22Rv1 (cell line): Measurements from ENCODE around the gene SFSWAP.
"Not testable (repeated sequence)": the region's sequence is repeated elsewhere in the genome, so short reads cannot be mapped to it uniquely, and the experiment has no call there.

ENCODE experiments used
- H3K27ac ChIP-seq: fragments of 450-650 bp; 2 replicates; pipeline ENCODE4 v1.5.1; 2017
- ZFX ChIP-seq: fragments of 450-650 bp; IDR thresholded peaks from 2 replicates; pipeline ENCODE4 v1.6.1; 2017; ENCODE audit warnings: antibody characterized with exemption, borderline replicate concordance
- TF ChIP-seq, protein P1 (sequence below): fragments of 450-650 bp; IDR thresholded peaks from 2 replicates; pipeline ENCODE4 v1.5.1; 2017; ENCODE audit warnings: mild to moderate bottlenecking

The SFSWAP gene

DNA sequence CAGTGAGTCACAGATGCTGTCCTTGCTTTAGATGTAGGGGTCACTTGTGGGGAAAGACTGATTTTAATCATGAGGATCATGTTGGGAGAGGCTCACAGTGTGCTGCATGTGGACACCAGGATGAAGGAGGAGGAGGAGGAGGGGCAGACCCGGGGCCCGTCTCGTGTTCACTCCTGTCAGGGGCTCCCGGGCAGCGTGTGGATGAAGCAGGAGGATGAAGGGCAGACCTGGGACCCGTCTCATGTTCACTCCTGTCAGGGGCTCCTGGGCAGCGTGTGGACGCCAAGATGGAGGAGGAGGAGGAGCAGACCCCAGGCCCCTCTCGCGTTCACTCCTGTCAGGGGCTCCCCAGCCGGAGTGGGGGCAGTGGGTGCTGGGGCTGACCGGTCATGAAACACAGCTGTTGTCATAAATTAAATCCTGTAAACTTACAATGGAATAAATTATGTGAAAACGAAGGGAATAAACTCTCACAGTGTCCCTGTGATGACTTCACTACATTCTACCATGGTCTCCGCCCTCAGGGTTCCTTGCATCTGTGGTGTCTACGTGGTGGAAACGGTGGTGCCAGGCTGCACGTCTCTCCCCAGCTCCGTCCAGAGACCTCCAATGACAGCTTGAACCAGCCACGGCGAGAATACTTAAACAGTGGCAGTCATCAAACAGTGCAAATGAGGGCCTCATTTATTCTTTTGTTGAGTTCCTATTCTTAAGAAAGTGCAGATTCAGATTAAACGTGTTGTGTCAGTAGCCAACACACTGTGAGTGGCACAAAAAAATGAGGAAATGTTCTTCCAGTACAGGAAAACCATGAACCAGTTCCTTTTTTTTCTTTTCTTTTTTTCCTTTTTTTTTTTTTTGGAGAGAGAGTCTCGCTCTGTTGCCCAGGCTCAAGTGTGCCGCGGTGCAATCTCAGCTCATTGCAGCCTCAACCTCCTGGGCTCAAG lies 37.7 kb upstream of the SFSWAP start:
- no peak overlapping the region for H3K27ac ChIP-seq
- TF ChIP-seq ZFX, result no peak
- TF ChIP-seq, protein P1, sequence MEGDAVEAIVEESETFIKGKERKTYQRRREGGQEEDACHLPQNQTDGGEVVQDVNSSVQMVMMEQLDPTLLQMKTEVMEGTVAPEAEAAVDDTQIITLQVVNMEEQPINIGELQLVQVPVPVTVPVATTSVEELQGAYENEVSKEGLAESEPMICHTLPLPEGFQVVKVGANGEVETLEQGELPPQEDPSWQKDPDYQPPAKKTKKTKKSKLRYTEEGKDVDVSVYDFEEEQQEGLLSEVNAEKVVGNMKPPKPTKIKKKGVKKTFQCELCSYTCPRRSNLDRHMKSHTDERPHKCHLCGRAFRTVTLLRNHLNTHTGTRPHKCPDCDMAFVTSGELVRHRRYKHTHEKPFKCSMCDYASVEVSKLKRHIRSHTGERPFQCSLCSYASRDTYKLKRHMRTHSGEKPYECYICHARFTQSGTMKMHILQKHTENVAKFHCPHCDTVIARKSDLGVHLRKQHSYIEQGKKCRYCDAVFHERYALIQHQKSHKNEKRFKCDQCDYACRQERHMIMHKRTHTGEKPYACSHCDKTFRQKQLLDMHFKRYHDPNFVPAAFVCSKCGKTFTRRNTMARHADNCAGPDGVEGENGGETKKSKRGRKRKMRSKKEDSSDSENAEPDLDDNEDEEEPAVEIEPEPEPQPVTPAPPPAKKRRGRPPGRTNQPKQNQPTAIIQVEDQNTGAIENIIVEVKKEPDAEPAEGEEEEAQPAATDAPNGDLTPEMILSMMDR, result no peak

- no peak overlapping the region for H3K27ac ChIP-seq
- TF ChIP-seq, protein P1, result no peak
- no peak for TF ChIP-seq ZFX
These were observed 37.0 kb upstream of the SFSWAP start for GRCh38 chr12:131673888-131674257.

DNA sequence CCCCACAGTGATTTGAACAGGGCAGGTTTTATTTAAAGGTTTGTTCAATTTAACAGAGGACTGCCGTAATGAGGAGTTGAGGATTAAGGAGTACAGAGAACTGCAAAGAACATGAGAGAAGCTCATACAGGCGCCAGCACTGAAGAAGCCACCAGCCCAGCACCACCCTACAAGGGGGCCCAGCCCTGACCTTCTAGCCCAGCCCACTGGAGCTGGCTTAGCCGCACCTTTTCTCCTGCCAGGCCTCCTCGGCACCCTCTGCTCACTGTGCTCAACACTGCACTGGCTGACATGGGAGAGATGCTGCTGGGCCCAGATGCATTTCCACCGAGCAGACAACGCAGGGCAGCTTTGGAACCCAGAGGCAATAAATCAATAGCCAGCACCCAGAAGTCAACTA lies 36.5 kb upstream of the SFSWAP start:
- TF ChIP-seq ZFX, result no peak
- TF ChIP-seq, protein P1, result no peak
- no peak overlapping the region for H3K27ac ChIP-seq

GRCh38 chr12:131675126-131676080 lies 35.5 kb upstream of the SFSWAP start:
- H3K27ac ChIP-seq, result no peak overlapping the region
- TF ChIP-seq, protein P1, result no peak
- TF ChIP-seq ZFX, result no peak

- H3K27ac ChIP-seq, result no peak overlapping the region
- TF ChIP-seq, protein P1, result no peak
- TF ChIP-seq ZFX, result no peak
These were observed 34.3 kb upstream of the SFSWAP start for GRCh38 chr12:131676544-131676943.

DNA sequence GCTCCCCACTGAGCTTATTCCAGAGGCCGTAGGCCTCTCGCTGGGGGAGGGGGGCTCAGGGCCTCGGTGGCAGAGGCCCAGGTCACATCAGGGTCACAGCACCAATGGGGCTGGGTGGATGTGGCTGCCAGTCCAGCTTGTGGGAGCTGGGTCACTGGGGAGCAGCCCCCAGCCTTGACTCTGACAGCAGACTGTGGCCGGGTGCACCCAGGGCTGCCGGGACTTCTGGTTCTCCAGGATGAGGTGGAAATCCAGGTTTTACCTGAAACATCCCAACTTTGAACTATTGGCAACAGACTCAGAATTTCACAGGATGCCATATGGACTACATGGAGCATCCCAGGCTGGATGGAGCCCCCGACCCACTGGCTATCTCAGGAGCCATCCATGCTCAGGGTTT lies 33.8 kb upstream of the SFSWAP start:
- not testable (repeated sequence) for H3K27ac ChIP-seq

DNA sequence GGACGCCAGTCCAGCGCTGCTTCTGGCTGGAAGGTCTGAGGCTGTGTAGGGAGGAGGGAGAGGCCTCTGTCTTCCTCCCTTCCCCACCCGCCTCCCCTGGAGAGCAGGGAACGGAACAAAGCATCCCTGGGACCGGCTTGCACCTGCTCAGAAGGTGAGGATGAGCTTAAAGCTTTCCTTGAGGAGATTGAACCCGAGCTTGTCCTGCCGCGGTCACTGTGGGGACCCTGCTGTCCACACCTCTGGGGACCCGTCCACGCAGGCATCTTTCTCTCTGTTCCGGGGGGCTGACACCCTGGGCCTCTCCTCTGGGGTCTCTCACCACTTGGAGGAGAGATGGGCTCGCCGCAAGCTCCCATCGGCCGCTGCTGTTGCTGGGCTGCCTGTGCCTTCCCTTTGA lies 33.2 kb upstream of the SFSWAP start:
- no peak for TF ChIP-seq ZFX
- TF ChIP-seq, protein P1, result no peak
- H3K27ac ChIP-seq, result no peak overlapping the region

- not testable (repeated sequence) for H3K27ac ChIP-seq
These were observed 32.3 kb upstream of the SFSWAP start for GRCh38 chr12:131678389-131679181.

DNA sequence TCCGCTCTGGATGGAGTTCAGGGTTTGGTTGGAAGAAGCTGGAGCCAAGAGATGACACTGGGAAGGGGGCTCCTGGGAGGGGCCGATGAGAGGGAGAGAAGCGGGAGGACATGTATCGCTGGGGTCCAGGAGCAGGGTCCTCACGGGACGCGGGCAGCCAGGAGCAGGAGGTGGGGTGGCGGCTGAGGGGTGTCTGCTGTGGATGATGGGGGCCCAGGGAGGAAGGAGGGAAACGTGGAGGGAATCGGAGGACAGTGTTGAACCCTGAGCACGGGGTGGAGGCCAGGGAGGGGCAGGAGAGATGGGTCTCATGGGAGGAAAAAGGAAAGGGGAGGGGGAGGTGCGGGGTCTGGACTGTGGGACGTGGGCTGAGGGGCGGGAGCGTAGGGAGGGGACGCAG lies 31.7 kb upstream of the SFSWAP start:
- not testable (repeated sequence) for H3K27ac ChIP-seq

DNA sequence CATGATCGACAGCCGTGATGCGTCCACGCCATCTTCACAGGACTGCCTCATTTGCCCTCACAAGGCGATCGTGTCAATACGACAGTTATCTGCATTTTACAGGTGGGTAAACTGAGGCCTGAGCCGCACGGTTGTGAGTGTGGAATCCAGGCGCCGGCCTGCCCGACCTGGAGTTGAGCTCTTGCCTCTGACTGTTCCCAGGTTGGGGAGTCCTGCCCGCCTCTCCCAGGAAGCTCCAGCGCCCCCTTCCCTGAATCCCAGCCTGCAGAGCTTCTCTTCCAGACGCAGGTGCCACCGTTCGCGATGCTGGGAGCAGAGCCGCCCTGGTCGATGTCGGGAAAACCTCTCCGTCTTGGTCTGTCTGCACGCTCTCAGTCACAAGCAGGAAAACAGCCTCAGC lies 31.1 kb upstream of the SFSWAP start:
- H3K27ac ChIP-seq, result not testable (repeated sequence)

DNA sequence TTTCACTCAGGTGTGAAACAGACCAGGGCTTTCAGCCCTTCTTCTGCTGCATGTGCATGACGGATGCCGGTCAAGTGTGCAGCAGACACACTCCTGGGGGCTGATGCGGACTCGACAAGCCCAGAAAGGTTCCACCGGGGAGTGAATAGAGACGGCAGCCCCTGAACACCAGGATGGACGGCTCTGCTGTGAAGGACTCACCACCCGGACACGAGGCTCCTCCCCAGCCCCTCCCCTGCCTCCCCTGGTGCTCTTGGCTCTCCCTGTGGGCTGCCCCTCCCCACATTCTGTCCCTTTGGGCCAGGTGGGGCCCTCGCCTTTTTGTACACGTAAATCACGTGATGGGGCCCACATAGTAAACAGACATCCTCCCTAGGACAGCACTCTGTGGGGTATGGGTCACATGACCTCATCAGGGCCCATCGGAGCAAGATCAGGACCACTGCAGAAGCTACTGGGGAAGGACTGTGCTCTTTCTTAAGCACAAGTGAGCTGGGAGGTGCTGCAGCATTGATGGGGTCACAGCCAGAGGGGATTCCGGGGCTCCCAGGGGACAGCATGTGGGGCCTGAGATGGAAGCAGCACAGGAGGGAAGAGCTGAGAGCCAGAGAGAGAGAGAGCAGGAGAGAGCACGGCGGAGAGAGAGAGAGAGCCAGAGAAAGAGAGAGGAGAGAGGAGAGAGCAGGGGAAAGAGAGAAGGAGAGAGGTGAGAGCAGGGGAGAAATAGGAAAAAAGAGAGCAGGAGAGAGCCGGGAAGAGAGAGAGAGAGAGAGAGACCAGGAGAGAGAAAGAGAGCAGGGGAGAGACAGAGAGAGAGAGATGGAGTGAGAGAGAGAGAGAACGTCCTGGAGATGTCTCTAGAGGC lies 30.3 kb upstream of the SFSWAP start:
- not testable (repeated sequence) for H3K27ac ChIP-seq
